ENCODE data around the gene CAB39L. TPM values are rescaled to one million over a fixed set of nuclear protein-coding genes. Genes with fewer than 3 reads are reported as not detected.
A peak's percentile ranks its signal among the peaks of the same experiment; 100 is the strongest.

Gene CAB39L
- total RNA-seq, 2 donors from 2014 or later, result 5.1 to 13.8 TPM

GRCh38 chr13:49308921-49309408, 134.9 kb downstream of the CAB39L start:
- no peaks in the 10 kb centered on the region for H3K36me3 Mint-ChIP-seq (ENCODE audit: low read depth)
- H3K27me3 Mint-ChIP-seq, result no peaks in the 10 kb centered on the region
- no peaks in the 10 kb centered on the region for H3K4me1 Mint-ChIP-seq
- no peak for ATAC-seq (replicated peaks)
- no peak overlapping the region for H3K27ac Mint-ChIP-seq
- H3K9me3 Mint-ChIP-seq, result no peaks in the 10 kb centered on the region
- no peak overlapping the region for H3K4me3 Mint-ChIP-seq

- no peaks in the 10 kb centered on the region for H3K27me3 Mint-ChIP-seq
- no peaks in the 10 kb centered on the region for H3K4me1 Mint-ChIP-seq
- no peaks in the 10 kb centered on the region for H3K9me3 Mint-ChIP-seq
- no peak for ATAC-seq (replicated peaks)
- H3K36me3 Mint-ChIP-seq (ENCODE audit: low read depth), result no peaks in the 10 kb centered on the region
- H3K4me3 Mint-ChIP-seq, result no peak overlapping the region
- peak overlapping the region; percentile 32 for H3K27ac Mint-ChIP-seq
Measured at GRCh38 chr13:49308097-49308875, 135.6 kb downstream of the CAB39L start.

- Mint-ChIP-seq H3K27me3 (no peaks in the 10 kb centered on the region), H3K4me1 (no peaks in the 10 kb centered on the region), H3K9me3 (no peaks in the 10 kb centered on the region), H3K27ac (peak overlapping the region; percentile 32), H3K36me3 (ENCODE audit: low read depth) (no peaks in the 10 kb centered on the region), H3K4me3 (no peak overlapping the region)
- ATAC-seq (replicated peaks), result no peak
Measured at GRCh38 chr13:49307365-49307764, 136.5 kb downstream of the CAB39L start.

- ATAC-seq (replicated peaks), result no peak
- Mint-ChIP-seq H3K9me3 (no peaks in the 10 kb centered on the region), H3K4me1 (peaks cover 9% of the 10 kb centered on the region)
Measured at GRCh38 chr13:49305792-49306425, 138.0 kb downstream of the CAB39L start.

GRCh38 chr13:49304763-49305700, 138.8 kb downstream of the CAB39L start:
- H3K9me3 Mint-ChIP-seq, result no peaks in the 10 kb centered on the region
- no peak overlapping the region for H3K4me3 Mint-ChIP-seq
- ATAC-seq (replicated peaks), result no peak
- no peaks in the 10 kb centered on the region for H3K36me3 Mint-ChIP-seq (ENCODE audit: low read depth)
- H3K27me3 Mint-ChIP-seq, result no peaks in the 10 kb centered on the region
- peaks cover 9% of the 10 kb centered on the region for H3K4me1 Mint-ChIP-seq
- no peak overlapping the region for H3K27ac Mint-ChIP-seq

More at GRCh38 chr13:49305792-49306425, 138.0 kb downstream of the CAB39L start:
- H3K4me3 Mint-ChIP-seq, result no peak overlapping the region
- H3K36me3 Mint-ChIP-seq (ENCODE audit: low read depth), result no peaks in the 10 kb centered on the region
- no peak overlapping the region for H3K27ac Mint-ChIP-seq
- H3K27me3 Mint-ChIP-seq, result no peaks in the 10 kb centered on the region

- no peaks in the 10 kb centered on the region for H3K27me3 Mint-ChIP-seq
Measured at GRCh38 chr13:49304356-49304755, 139.5 kb downstream of the CAB39L start.

GRCh38 chr13:49303533-49304252, 140.2 kb downstream of the CAB39L start:
- peaks cover 9% of the 10 kb centered on the region for H3K4me1 Mint-ChIP-seq
- H3K4me3 Mint-ChIP-seq, result no peak overlapping the region
- H3K27me3 Mint-ChIP-seq, result no peaks in the 10 kb centered on the region
- H3K27ac Mint-ChIP-seq, result no peak overlapping the region
- H3K9me3 Mint-ChIP-seq, result no peaks in the 10 kb centered on the region
- no peaks in the 10 kb centered on the region for H3K36me3 Mint-ChIP-seq (ENCODE audit: low read depth)
- no peak for ATAC-seq (replicated peaks)

More at GRCh38 chr13:49304356-49304755, 139.5 kb downstream of the CAB39L start:
- no peaks in the 10 kb centered on the region for H3K9me3 Mint-ChIP-seq
- no peak for ATAC-seq (replicated peaks)
- no peak overlapping the region for H3K27ac Mint-ChIP-seq
- peaks cover 9% of the 10 kb centered on the region for H3K4me1 Mint-ChIP-seq
- H3K36me3 Mint-ChIP-seq (ENCODE audit: low read depth), result no peaks in the 10 kb centered on the region
- no peak overlapping the region for H3K4me3 Mint-ChIP-seq

GRCh38 chr13:49302817-49303216, 141.0 kb downstream of the CAB39L start:
- Mint-ChIP-seq H3K36me3 (ENCODE audit: low read depth) (no peaks in the 10 kb centered on the region), H3K4me3 (no peak overlapping the region), H3K27ac (peak overlapping the region; percentile 86), H3K27me3 (no peaks in the 10 kb centered on the region), H3K4me1 (peaks cover 9% of the 10 kb centered on the region), H3K9me3 (no peaks in the 10 kb centered on the region)
- ATAC-seq (replicated peaks), result no peak

GRCh38 chr13:49302222-49302621, 141.6 kb downstream of the CAB39L start:
- no peaks in the 10 kb centered on the region for H3K36me3 Mint-ChIP-seq (ENCODE audit: low read depth)
- H3K27me3 Mint-ChIP-seq, result no peaks in the 10 kb centered on the region
- peak overlapping the region; percentile 70 for H3K4me3 Mint-ChIP-seq
- peaks cover 9% of the 10 kb centered on the region for H3K4me1 Mint-ChIP-seq
- no peak for ATAC-seq (replicated peaks)
- H3K27ac Mint-ChIP-seq, result peak overlapping the region; percentile 86
- H3K9me3 Mint-ChIP-seq, result no peaks in the 10 kb centered on the region

GRCh38 chr13:49300739-49301589, 142.9 kb downstream of the CAB39L start:
- ATAC-seq (replicated peaks), result peak; percentile 96
- no peaks in the 10 kb centered on the region for H3K27me3 Mint-ChIP-seq
- H3K4me1 Mint-ChIP-seq, result peaks cover 9% of the 10 kb centered on the region
- peak overlapping the region; percentile 86 for H3K27ac Mint-ChIP-seq
- H3K9me3 Mint-ChIP-seq, result no peaks in the 10 kb centered on the region
- no peaks in the 10 kb centered on the region for H3K36me3 Mint-ChIP-seq (ENCODE audit: low read depth)
- H3K4me3 Mint-ChIP-seq, result peak overlapping the region; percentile 70

GRCh38 chr13:49300276-49300675, 143.6 kb downstream of the CAB39L start:
- Mint-ChIP-seq H3K27ac (no peak overlapping the region), H3K27me3 (no peaks in the 10 kb centered on the region), H3K36me3 (ENCODE audit: low read depth) (no peaks in the 10 kb centered on the region), H3K4me3 (no peak overlapping the region), H3K9me3 (no peaks in the 10 kb centered on the region), H3K4me1 (peaks cover 9% of the 10 kb centered on the region)
- ATAC-seq (replicated peaks), result no peak

GRCh38 chr13:49298903-49299605, 144.8 kb downstream of the CAB39L start:
- no peak overlapping the region for H3K4me3 Mint-ChIP-seq
- no peaks in the 10 kb centered on the region for H3K36me3 Mint-ChIP-seq (ENCODE audit: low read depth)
- no peaks in the 10 kb centered on the region for H3K27me3 Mint-ChIP-seq
- no peak for ATAC-seq (replicated peaks)
- H3K9me3 Mint-ChIP-seq, result no peaks in the 10 kb centered on the region
- H3K4me1 Mint-ChIP-seq, result peaks cover 9% of the 10 kb centered on the region
- H3K27ac Mint-ChIP-seq, result no peak overlapping the region

- no peaks in the 10 kb centered on the region for H3K36me3 Mint-ChIP-seq (ENCODE audit: low read depth)
- no peaks in the 10 kb centered on the region for H3K9me3 Mint-ChIP-seq
- H3K27me3 Mint-ChIP-seq, result no peaks in the 10 kb centered on the region
- H3K4me1 Mint-ChIP-seq, result peaks cover 9% of the 10 kb centered on the region
- no peak for ATAC-seq (replicated peaks)
- no peak overlapping the region for H3K27ac Mint-ChIP-seq
- no peak overlapping the region for H3K4me3 Mint-ChIP-seq
Measured at GRCh38 chr13:49298416-49298815, 145.4 kb downstream of the CAB39L start.
